ENCODE results near the gene RAB4A. TPM values are rescaled to one million over a fixed set of nuclear protein-coding genes. Genes with fewer than 3 reads are reported as not detected.

RAB4A gene
- total RNA-seq, 2 donors from 2014 or later: 34.3 to 47.2 TPM

DNA sequence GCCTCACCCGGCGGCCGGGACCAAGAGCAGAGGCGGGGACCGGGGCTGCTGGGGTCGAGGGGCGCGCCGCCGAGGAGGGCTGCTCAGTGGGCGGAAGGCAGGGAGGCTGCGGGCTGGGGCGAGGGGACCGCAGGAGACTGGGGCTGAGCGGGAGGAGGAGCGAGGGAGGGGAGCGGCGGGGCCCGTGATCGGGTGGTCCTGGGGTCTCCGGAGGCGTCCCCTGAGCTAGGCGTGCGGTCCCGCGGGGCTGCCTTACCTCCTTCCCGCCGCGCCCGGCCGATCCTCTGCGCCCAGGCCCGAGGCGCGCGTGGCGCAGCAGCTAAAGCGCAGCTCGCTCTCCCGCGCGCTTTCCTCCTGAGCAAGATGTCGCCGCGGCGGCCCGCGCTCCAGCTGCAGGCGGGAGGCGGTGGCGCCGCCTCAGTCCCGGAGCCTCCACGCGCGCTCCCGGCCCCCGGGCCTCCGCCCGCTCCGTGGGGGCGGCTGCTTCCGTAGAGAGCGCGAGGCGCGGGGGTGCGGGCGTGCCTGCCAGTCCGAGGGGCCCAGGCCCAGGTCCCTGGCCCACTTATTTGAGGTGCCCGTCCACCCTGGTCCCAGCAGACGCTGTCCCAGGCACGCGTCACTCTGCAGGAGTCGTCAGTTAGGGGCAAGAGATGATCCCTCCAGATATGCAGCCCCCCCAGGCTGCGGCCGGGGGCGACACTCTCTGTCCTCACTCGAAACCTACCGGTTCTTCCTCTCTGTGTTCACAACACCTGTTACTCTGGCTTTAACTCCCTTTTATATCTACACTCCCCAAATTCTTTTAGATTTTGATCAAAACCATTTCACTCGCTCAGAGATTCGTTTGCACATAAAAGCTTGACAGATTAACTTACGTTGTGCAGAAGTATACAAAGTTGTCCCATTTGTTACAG is 72.0 kb downstream of the RAB4A start, which contains the start of gene CCSAP:
TSS of gene CCSAP (minus strand) at position 392 of the 914 bp plus-strand sequence. CDS start 582 bp downstream, outside the sequence.
- peaks cover 43% of the 10 kb centered on the region for H3K4me1 Mint-ChIP-seq
- H3K36me3 Mint-ChIP-seq (ENCODE audit: low read depth): peaks cover 6% of the 10 kb centered on the region
- DNase-seq (peak; percentile 50 to 86 (median 85)), ATAC-seq (peak; percentile 55)
- no peaks in the 10 kb centered on the region for H3K9me3 ChIP-seq (ENCODE audit: control insufficient read depth, low read length, poor library complexity, severe bottlenecking)
- H3K4me3 Mint-ChIP-seq: peak within 1 kb of the TSS; percentile 97
- H3K27ac Mint-ChIP-seq: peak within 1 kb of the TSS; percentile 98
- peaks cover 11% of the 10 kb centered on the region for H3K27me3 Mint-ChIP-seq

DNA sequence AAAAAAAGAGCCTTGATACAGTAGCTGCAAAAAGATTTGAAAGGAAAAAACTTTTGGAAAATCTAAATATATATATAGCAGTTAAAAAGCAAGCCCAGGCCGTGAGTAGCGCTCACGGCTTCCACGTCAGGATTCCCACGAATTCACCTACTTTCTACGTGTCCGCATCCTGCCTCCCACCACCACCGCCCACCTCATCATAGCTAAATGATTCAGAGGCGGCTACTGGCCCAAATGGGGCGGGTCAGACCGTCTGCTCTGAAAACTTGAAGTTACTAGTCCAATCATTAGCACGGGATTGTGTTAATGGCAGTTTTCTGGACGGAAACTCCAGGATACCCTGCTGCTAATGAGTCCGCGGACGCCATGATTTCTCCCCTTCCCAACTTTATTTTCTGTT is 73.2 kb downstream of the RAB4A start:
- no peak for DNase-seq
- Mint-ChIP-seq H3K4me3 (peak overlapping the region; percentile 97), H3K4me1 (peaks cover 32% of the 10 kb centered on the region), H3K27ac (peak overlapping the region; percentile 90), H3K27me3 (peaks cover 13% of the 10 kb centered on the region), H3K36me3 (ENCODE audit: low read depth) (peaks cover 3% of the 10 kb centered on the region)
- no peak for ATAC-seq
- H3K9me3 ChIP-seq (ENCODE audit: control insufficient read depth, low read length, poor library complexity, severe bottlenecking): no peaks in the 10 kb centered on the region

DNA sequence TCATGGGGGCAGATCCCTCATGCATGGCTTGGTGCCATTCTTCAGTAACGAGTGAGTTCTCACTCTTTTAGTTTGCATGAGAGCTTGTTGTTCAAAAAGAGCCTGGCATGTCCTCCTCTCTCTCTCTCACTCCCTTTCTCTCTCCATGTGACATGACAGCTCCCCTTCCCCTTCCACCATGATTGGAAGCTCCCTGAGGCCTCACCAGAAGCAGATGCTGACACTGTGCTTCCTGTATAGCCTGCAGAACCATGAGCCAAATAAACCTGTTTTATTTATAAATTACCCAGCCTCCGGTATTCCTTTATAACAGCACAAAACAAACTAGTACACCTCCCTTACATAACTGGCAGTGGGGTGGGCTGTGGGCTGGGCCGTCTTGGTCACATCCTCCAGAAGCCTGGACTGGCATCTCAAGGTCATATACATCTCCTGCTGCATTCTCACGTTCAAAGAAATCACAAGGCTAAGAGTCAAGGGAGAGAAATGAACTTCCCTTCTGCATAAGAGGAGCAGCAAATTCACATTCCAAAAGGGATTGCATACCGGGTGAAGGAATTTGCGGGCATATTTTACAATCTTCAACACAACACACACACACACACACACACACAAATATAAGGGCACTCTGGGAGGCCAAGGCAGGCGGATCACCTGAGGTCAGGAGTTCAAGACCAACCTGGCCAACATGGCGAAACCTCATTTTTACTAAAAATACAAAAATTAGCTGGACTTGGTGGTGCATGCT is 74.2 kb downstream of the RAB4A start:
- H3K9me3 ChIP-seq (ENCODE audit: control insufficient read depth, low read length, poor library complexity, severe bottlenecking): no peaks in the 10 kb centered on the region
- ATAC-seq (no peak), DNase-seq (no peak)
- Mint-ChIP-seq H3K27ac (no peak overlapping the region), H3K4me1 (peaks cover 24% of the 10 kb centered on the region), H3K4me3 (no peak overlapping the region), H3K27me3 (peaks cover 20% of the 10 kb centered on the region), H3K36me3 (ENCODE audit: low read depth) (no peaks in the 10 kb centered on the region)

DNA sequence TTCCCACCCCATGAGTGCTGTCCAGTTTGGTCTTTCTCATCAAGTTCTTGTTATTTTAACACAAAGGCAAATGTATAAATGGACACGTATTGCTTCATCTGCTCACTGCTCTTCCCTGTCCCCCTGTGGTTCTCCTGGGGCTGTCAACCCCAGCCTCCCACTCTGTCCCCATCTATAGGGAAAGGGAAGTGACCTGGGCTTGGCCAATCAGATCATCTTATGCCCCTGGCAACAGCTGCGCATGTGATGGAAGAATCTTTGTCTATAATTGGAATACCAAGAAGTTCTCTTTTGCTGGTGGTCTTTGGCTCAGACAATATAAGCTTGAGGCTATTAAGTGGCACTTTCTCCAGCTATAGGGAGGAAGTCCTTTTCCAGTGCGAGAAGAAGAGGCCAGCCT is 76.6 kb downstream of the RAB4A start:
- Mint-ChIP-seq H3K4me3 (peak overlapping the region; percentile 19), H3K36me3 (ENCODE audit: low read depth) (no peaks in the 10 kb centered on the region), H3K27ac (no peak overlapping the region), H3K27me3 (peaks cover 29% of the 10 kb centered on the region), H3K4me1 (peaks cover 11% of the 10 kb centered on the region)
- no peak for DNase-seq
- no peak for ATAC-seq
- H3K9me3 ChIP-seq (ENCODE audit: control insufficient read depth, low read length, poor library complexity, severe bottlenecking): no peaks in the 10 kb centered on the region

DNA sequence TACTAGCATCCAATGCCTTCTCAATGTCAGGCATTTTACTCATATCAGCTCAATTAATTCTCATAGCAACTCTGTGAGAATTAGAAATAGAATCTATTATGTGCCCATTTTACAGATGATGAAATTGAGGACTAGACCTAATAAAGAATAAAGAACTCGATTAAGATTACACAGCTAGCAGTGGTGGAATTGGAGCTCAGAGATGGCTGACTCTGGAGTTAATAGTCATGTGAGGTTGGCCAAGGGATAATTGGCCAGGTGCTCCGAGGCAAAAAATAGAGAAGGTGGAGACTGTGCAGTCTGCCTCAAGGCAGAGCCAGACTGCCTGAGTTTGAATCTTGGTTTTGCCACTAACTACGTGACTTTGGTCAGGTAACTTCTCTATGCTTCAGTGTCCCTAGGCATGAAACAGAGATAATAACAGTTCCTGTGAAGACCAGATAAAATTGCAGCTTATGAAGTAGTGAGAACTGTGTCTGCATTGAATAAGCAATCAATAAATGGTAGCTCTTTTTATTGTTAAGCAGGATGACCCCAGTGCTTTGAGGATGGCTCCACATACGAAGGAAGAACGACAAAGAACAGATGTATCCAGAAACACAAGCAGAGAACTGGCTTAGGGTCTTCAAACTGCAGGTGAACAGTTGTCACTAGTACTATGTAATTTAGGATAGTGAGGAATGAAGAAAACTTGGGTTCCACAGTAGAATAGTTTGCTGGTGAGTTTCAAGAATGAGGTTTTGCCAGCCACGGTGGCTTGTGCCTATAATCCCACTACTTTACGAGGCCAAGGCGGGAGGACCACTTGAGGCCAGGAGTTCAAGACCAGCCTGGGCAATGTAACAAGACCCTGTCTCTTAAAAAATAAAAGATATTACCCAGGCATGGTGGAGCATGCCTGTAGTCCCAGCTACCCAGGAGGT is 78.8 kb downstream of the RAB4A start:
- Mint-ChIP-seq H3K4me1 (no peaks in the 10 kb centered on the region), H3K27me3 (peaks cover 29% of the 10 kb centered on the region), H3K36me3 (ENCODE audit: low read depth) (no peaks in the 10 kb centered on the region), H3K27ac (no peak overlapping the region), H3K4me3 (no peak overlapping the region)
- H3K9me3 ChIP-seq (ENCODE audit: control insufficient read depth, low read length, poor library complexity, severe bottlenecking): no peaks in the 10 kb centered on the region
- DNase-seq: no peak
- no peak for ATAC-seq

DNA sequence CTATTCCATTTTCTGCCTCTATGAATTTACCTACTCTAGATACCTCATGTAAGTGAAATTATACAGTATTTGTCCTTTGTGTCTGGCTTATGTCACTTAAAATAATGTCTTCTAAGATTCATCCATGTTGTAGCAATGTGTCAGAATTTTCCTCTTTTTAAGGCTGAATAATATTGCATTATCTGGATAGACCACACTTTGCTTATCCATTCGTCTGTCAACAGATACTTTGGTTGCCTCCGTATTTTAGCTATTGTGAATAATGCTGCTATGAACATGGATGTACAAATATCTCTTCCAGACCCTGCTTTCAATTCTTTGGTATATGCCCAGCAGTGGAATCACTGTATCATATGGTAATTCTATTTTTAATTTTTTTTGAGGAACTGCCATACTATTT is 82.1 kb downstream of the RAB4A start:
- no peak for DNase-seq
- H3K4me3 Mint-ChIP-seq: no peak overlapping the region
- ATAC-seq: no peak
- H3K9me3 ChIP-seq (ENCODE audit: control insufficient read depth, low read length, poor library complexity, severe bottlenecking): no peaks in the 10 kb centered on the region
- H3K36me3 Mint-ChIP-seq (ENCODE audit: low read depth): no peaks in the 10 kb centered on the region
- H3K4me1 Mint-ChIP-seq: no peaks in the 10 kb centered on the region
- no peak overlapping the region for H3K27ac Mint-ChIP-seq
- H3K27me3 Mint-ChIP-seq: peaks cover 32% of the 10 kb centered on the region

DNA sequence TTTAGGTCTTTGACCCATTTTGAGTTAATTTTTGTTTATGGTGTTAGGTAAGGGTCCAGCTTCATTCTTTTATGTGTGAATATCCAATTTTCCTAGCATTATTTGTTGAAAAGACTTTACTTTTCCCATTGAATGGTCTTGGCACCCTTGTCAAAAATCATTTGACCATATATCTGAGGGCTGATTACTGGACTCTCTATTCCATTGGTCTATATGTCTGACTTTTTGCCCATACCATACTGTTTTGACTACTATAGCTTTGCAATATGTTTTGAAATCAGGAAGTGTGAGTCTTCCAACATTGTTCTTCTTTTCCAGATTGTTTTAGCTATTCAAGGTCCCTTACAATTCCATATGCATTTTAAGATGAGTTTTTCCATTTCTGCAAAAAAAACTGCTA is 83.3 kb downstream of the RAB4A start:
- Mint-ChIP-seq H3K36me3 (ENCODE audit: low read depth) (no peaks in the 10 kb centered on the region), H3K27me3 (peaks cover 38% of the 10 kb centered on the region), H3K4me1 (no peaks in the 10 kb centered on the region), H3K27ac (no peak overlapping the region), H3K4me3 (no peak overlapping the region)
- ATAC-seq: no peak
- H3K9me3 ChIP-seq (ENCODE audit: control insufficient read depth, low read length, poor library complexity, severe bottlenecking): no peaks in the 10 kb centered on the region
- DNase-seq: no peak

Other genes starting within 250 kb of the RAB4A start
- gene CCSAP, start 71.9 kb downstream of the RAB4A start, total RNA-seq: 10 to 100 TPM; 29.0 to 33.1 TPM
- gene ACTA1, start 163.0 kb downstream of the RAB4A start, total RNA-seq: not detected
- 10 to 100 TPM; 26.0 to 35.9 TPM for gene NUP133, start 237.2 kb downstream of the RAB4A start, total RNA-seq

Measured in T-helper 17 cell (primary cell).